Measurements from ENCODE around the gene SARDH. TPM values are rescaled to one million over a fixed set of nuclear protein-coding genes. Genes with fewer than 3 reads are reported as not detected.

Gene SARDH
- total and polyA plus RNA-seq, 2 donors (not counting 1 experiment from before 2014, with no cell fraction given), result 2.5 to 4.8 TPM

DNA sequence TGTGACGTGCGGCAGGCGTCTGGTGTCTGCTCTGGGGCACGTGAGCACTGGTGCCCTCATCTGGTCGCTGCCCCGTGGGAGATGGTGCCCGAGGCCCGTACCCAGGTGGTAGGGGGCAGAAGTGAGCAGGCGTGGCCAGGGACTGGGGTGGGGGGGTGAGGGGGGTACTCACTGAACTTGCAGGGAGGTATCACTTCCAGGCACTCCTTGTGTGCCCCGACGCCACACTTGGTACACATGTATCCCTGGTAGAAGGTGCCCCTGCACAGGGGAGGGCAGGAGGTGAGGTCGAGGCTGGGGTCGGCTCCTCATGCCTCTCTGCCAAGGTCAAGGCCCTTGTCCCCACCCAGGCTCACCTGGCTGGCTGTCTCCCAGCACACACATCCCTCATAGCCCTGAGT is 45.2 kb upstream of the SARDH start:
- Histone ChIP-seq H3K36me3 (ENCODE audit: control insufficient read depth, insufficient read depth, low read length) (peaks cover 13% of the 10 kb centered on the region), H3K9ac (ENCODE audit: insufficient read depth, low read length) (no peak overlapping the region), H3K4me1 (ENCODE audit: control insufficient read depth, extremely low read depth, insufficient read depth, low read length) (no peaks in the 10 kb centered on the region), H3K27ac (ENCODE audit: insufficient read depth, low read length) (no peak overlapping the region), H4K20me1 (ENCODE audit: control insufficient read depth, extremely low read depth, insufficient read depth, low read length) (no peaks in the 10 kb centered on the region), H3K4me3 (replicated peaks in 1 of 4; ENCODE audit: control extremely low read depth in 1 of 4, insufficient read depth in 1 of 4, low read depth in 3 of 4, low read length in 4 of 4) (no peak overlapping the region), H2AFZ (ENCODE audit: low read length) (no peak overlapping the region), H3K27me3 (ENCODE audit: control insufficient read depth, insufficient read depth, low read length) (no peaks in the 10 kb centered on the region), H3K79me2 (ENCODE audit: control insufficient read depth, insufficient read depth, low read length) (no peaks in the 10 kb centered on the region), H3K9me3 (ENCODE audit: control insufficient read depth, insufficient read depth, low read depth, low read length) (no peaks in the 10 kb centered on the region), H3K4me2 (ENCODE audit: extremely low read depth, insufficient read depth, low read length) (no peak overlapping the region)
- no peak for TF ChIP-seq CTCF (conservative IDR thresholded peaks at IDR 0.05 in 1 of 2, IDR thresholded peaks at IDR 0.05 in 1 of 2; ENCODE audit: low read depth in 1 of 2, low read length in 2 of 2)
- DNase-seq (ENCODE audit: low read depth in 2 of 2), result no peak

- H2AFZ ChIP-seq (ENCODE audit: low read length), result no peak overlapping the region
- H3K27me3 ChIP-seq (ENCODE audit: control insufficient read depth, insufficient read depth, low read length), result no peaks in the 10 kb centered on the region
- no peaks in the 10 kb centered on the region for H3K4me1 ChIP-seq (ENCODE audit: control insufficient read depth, extremely low read depth, insufficient read depth, low read length)
- no peak overlapping the region for H3K4me3 ChIP-seq (replicated peaks in 1 of 4; ENCODE audit: control extremely low read depth in 1 of 4, insufficient read depth in 1 of 4, low read depth in 3 of 4, low read length in 4 of 4)
- no peak overlapping the region for H3K27ac ChIP-seq (ENCODE audit: insufficient read depth, low read length)
- H3K9ac ChIP-seq (ENCODE audit: insufficient read depth, low read length), result no peak overlapping the region
- H3K4me2 ChIP-seq (ENCODE audit: extremely low read depth, insufficient read depth, low read length), result no peak overlapping the region
- H3K79me2 ChIP-seq (ENCODE audit: control insufficient read depth, insufficient read depth, low read length), result no peaks in the 10 kb centered on the region
- peaks cover 11% of the 10 kb centered on the region for H3K36me3 ChIP-seq (ENCODE audit: control insufficient read depth, insufficient read depth, low read length)
- no peaks in the 10 kb centered on the region for H3K9me3 ChIP-seq (ENCODE audit: control insufficient read depth, insufficient read depth, low read depth, low read length)
- H4K20me1 ChIP-seq (ENCODE audit: control insufficient read depth, extremely low read depth, insufficient read depth, low read length), result no peaks in the 10 kb centered on the region
- TF ChIP-seq EZH2 (IDR thresholded peaks at IDR 0.05; ENCODE audit: low read length, missing control alignments), result no peak
- peak; percentile 81 to 87 for TF ChIP-seq CTCF (conservative IDR thresholded peaks at IDR 0.05 in 1 of 2, IDR thresholded peaks at IDR 0.05 in 1 of 2; ENCODE audit: low read depth in 1 of 2, low read length in 2 of 2)
- DNase-seq (ENCODE audit: low read depth in 2 of 2), result peak; percentile 56 to 64
Measured at GRCh38 chr9:133782157-133783130, 44.3 kb upstream of the SARDH start.

GRCh38 chr9:133781828-133782135 is 43.6 kb upstream of the SARDH start:
- Histone ChIP-seq H3K4me3 (replicated peaks in 1 of 4; ENCODE audit: control extremely low read depth in 1 of 4, insufficient read depth in 1 of 4, low read depth in 3 of 4, low read length in 4 of 4) (no peak overlapping the region), H3K36me3 (ENCODE audit: control insufficient read depth, insufficient read depth, low read length) (peaks cover 16% of the 10 kb centered on the region), H3K4me2 (ENCODE audit: extremely low read depth, insufficient read depth, low read length) (no peak overlapping the region), H3K27ac (ENCODE audit: insufficient read depth, low read length) (no peak overlapping the region), H3K79me2 (ENCODE audit: control insufficient read depth, insufficient read depth, low read length) (no peaks in the 10 kb centered on the region), H2AFZ (ENCODE audit: low read length) (no peak overlapping the region), H3K27me3 (ENCODE audit: control insufficient read depth, insufficient read depth, low read length) (no peaks in the 10 kb centered on the region), H3K4me1 (ENCODE audit: control insufficient read depth, extremely low read depth, insufficient read depth, low read length) (no peaks in the 10 kb centered on the region), H4K20me1 (ENCODE audit: control insufficient read depth, extremely low read depth, insufficient read depth, low read length) (no peaks in the 10 kb centered on the region), H3K9ac (ENCODE audit: insufficient read depth, low read length) (no peak overlapping the region), H3K9me3 (ENCODE audit: control insufficient read depth, insufficient read depth, low read depth, low read length) (no peaks in the 10 kb centered on the region)
- TF ChIP-seq EZH2 (IDR thresholded peaks at IDR 0.05; ENCODE audit: low read length, missing control alignments) (no peak), CTCF (conservative IDR thresholded peaks at IDR 0.05 in 1 of 2, IDR thresholded peaks at IDR 0.05 in 1 of 2; ENCODE audit: low read depth in 1 of 2, low read length in 2 of 2) (no peak)
- DNase-seq (ENCODE audit: low read depth in 2 of 2), result no peak

Data from fibroblast of lung (primary cell).